ENCODE data around the gene PKIB.

The PKIB gene

GRCh38 chr6:122671251-122671650 is 61.0 kb downstream of the PKIB start:
- no peak for ATAC-seq
- TF ChIP-seq ESRRG (CRISPR knock-in tag; IDR thresholded peaks at IDR 0.05) = no peak
- TF ChIP-seq TSHZ2 (CRISPR knock-in tag; IDR thresholded peaks at IDR 0.05) = no peak
- no peak for TF ChIP-seq CSDC2 (CRISPR knock-in tag; IDR thresholded peaks at IDR 0.05)
- TF ChIP-seq ZC3H10 (CRISPR knock-in tag; IDR thresholded peaks at IDR 0.05) = no peak
- no peak for TF ChIP-seq RARB (CRISPR knock-in tag; IDR thresholded peaks at IDR 0.05)
- no peak for TF ChIP-seq PPARA (CRISPR knock-in tag; IDR thresholded peaks at IDR 0.05; ENCODE audit: borderline replicate concordance)
- no peak for TF ChIP-seq TOX (CRISPR knock-in tag; IDR thresholded peaks at IDR 0.05; ENCODE audit: borderline replicate concordance)
- TF ChIP-seq GLIS3 (CRISPR knock-in tag; IDR thresholded peaks at IDR 0.05) = no peak
- no peak for TF ChIP-seq ARNTL (CRISPR knock-in tag; IDR thresholded peaks at IDR 0.05; ENCODE audit: borderline replicate concordance, low read depth)
- no peak for TF ChIP-seq CREB5 (CRISPR knock-in tag; IDR thresholded peaks at IDR 0.05; ENCODE audit: low read depth)
- no peak for TF ChIP-seq ZNF565 (CRISPR knock-in tag; conservative IDR thresholded peaks at IDR 0.05; ENCODE audit: low read depth)
- TF ChIP-seq TCF4 (CRISPR knock-in tag; IDR thresholded peaks at IDR 0.05; ENCODE audit: borderline replicate concordance) = no peak
- no peak for TF ChIP-seq POU6F1 (CRISPR knock-in tag; IDR thresholded peaks at IDR 0.05; ENCODE audit: borderline replicate concordance, low read depth)
- no peak for TF ChIP-seq ZNF8 (CRISPR knock-in tag; IDR thresholded peaks at IDR 0.05)
- no peak for TF ChIP-seq ZFP30 (CRISPR knock-in tag; IDR thresholded peaks at IDR 0.05)
- no peak for TF ChIP-seq OSR1 (CRISPR knock-in tag; IDR thresholded peaks at IDR 0.05)
- no peak for TF ChIP-seq BACH2 (CRISPR knock-in tag; IDR thresholded peaks at IDR 0.05; ENCODE audit: borderline replicate concordance)
- TF ChIP-seq PATZ1 (CRISPR knock-in tag; IDR thresholded peaks at IDR 0.05; ENCODE audit: borderline replicate concordance) = no peak

- TF ChIP-seq TSHZ2 (CRISPR knock-in tag; IDR thresholded peaks at IDR 0.05) (no peak), ZFP3 (CRISPR knock-in tag; IDR thresholded peaks at IDR 0.05) (no peak), RARB (CRISPR knock-in tag; IDR thresholded peaks at IDR 0.05) (no peak), ZNF70 (CRISPR knock-in tag; IDR thresholded peaks at IDR 0.05) (no peak), CREB5 (CRISPR knock-in tag; IDR thresholded peaks at IDR 0.05; ENCODE audit: low read depth) (no peak), ZNF8 (CRISPR knock-in tag; IDR thresholded peaks at IDR 0.05) (no peak), CSRNP3 (CRISPR knock-in tag; IDR thresholded peaks at IDR 0.05) (no peak), ISL1 (CRISPR knock-in tag; IDR thresholded peaks at IDR 0.05) (no peak)
- ATAC-seq = no peak
Observed at GRCh38 chr6:122673343-122673961, 63.2 kb downstream of the PKIB start.
